Gastrocnemius medialis (tissue), 4 donors: ENCODE measurements around the gene JDP2.

Experiments
- CTCF ChIP-seq, 5 experiments: fragments of 450-650 bp in 3 of 5; fragments of 200-600 bp in 2 of 5; sonication (generic) in 2 of 5; IDR thresholded peaks in 4 of 5; conservative IDR thresholded peaks in 1 of 5; 1 replicate in 4 of 5; 2 replicates in 1 of 5; pipeline ENCODE4 v1.5.1; 2016 to 2019; ENCODE audit warnings: antibody characterized with exemption in 5 of 5, mild to moderate bottlenecking in 3 of 5, moderate library complexity in 3 of 5
- POLR2A ChIP-seq, 2 donors: fragments of 450-650 bp; IDR thresholded peaks; one replicate each; pipeline ENCODE4 v1.6.1; 2017; ENCODE audit warnings: antibody characterized with exemption in 2 of 2, mild to moderate bottlenecking in 2 of 2, moderate library complexity in 2 of 2

- no peak for TF ChIP-seq CTCF (IDR thresholded peaks at IDR 0.05 in 4 of 5, conservative IDR thresholded peaks at IDR 0.05 in 1 of 5)
- no peak for TF ChIP-seq POLR2A (IDR thresholded peaks at IDR 0.05)
These were observed 69.4 kb downstream of the JDP2 start for GRCh38 chr14:75497191-75497590.
